Measurements from ENCODE around the gene ALX1.
"Not testable (repeated sequence)": the region's sequence is repeated elsewhere in the genome, so short reads cannot be mapped to it uniquely, and the experiment has no call there.

Gene ALX1

DNA sequence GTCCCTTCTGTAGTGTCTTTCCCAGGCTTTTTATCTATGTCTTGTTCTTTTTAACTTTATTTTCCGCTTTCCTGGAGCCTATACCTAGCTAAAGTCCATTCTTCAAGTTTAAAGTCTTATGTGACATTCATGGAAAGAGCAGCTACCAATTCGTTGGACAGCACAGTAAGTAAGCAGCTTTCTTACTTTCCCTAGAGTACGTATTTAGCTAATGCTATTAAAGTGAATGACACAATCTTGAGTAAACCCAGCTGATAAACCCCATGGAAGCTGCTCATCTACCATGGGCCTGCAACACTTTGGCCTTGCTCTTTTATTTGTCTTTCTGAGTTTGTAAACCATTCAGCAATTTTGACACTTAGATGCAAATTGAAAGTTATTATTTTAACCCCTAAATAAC is 30.0 kb downstream of the ALX1 start:
- no peaks in the 10 kb centered on the region for H3K4me1 ChIP-seq (ENCODE audit: control insufficient read depth, insufficient read depth, low read length)
- H3K9me3 ChIP-seq (ENCODE audit: control insufficient read depth, low read length), result no peaks in the 10 kb centered on the region
- H3K27me3 ChIP-seq (ENCODE audit: control insufficient read depth, insufficient read depth, low read length), result peaks cover 3% of the 10 kb centered on the region
- H3K9ac ChIP-seq (ENCODE audit: low read length), result no peak overlapping the region
- H3K36me3 ChIP-seq (ENCODE audit: control insufficient read depth, insufficient read depth, low read length), result no peaks in the 10 kb centered on the region
- no peak overlapping the region for H3K4me3 ChIP-seq (ENCODE audit: low read length)

DNA sequence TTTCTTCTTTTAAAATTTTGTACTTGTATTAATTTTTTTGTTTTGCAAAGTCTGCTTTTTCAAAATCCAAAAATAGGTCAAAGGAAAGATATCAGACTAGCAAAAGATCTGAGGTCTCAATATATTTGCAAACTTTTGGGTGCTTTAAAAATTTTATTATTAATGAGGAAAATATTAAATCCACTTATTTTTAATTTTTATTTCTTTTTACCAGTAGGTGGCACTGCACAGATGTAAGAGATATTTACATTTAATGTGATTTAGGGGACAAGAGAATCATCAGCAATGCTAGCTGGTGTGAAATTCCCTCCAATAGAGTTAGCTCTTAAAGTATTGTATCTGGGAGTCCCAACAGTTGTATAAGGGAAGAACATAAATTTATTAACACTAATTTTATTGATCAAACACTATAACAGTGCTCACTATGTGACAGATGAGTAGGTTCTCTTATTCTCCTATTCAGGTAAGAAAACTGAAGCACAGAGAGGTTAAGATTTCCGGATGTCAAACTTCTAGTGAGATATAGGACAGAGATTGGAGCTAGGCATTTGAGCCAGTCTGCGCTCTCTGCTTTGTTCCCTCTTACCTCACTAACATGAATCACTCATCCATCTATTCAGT is 30.5 kb downstream of the ALX1 start:
- H3K4me3 ChIP-seq (ENCODE audit: low read length), result no peak overlapping the region
- H3K27me3 ChIP-seq (ENCODE audit: control insufficient read depth, insufficient read depth, low read length), result peaks cover 3% of the 10 kb centered on the region
- H3K9ac ChIP-seq (ENCODE audit: low read length), result no peak overlapping the region
- no peaks in the 10 kb centered on the region for H3K36me3 ChIP-seq (ENCODE audit: control insufficient read depth, insufficient read depth, low read length)
- no peaks in the 10 kb centered on the region for H3K9me3 ChIP-seq (ENCODE audit: control insufficient read depth, low read length)
- H3K4me1 ChIP-seq (ENCODE audit: control insufficient read depth, insufficient read depth, low read length), result no peaks in the 10 kb centered on the region

DNA sequence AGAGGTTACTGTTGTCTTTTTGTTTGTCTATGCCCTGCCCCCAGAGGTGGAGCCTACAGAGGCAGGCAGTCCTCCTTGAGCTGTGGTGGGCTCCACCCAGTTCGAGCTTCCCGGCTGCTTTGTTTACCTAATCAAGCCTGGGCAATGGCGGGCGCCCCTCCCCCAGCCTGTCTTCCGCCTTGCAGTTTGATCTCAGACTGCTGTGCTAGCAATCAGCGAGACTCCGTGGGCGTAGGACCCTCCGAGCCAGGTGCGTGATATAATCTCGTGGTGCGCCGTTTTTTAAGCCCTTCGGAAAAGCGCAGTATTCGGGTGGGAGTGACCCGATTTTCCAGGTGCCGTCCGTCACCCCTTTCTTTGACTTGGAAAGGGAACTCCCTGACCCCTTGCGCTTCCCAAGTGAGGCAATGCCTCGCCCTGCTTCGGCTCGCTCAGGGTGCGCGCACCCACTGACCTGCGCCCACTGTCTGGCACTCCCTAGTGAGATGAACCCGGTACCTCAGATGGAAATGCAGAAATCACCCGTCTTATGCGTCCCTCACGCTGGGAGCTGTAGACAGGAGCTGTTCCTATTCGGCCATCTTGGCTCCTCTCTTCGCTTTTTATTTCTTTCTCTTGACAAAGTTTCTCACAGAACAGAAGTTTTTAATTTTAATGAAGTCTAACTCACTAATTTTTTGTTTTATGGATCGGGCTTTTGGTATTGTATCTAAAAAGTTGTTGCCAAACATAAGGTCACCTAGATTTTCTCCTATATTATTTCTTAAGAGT is 38.0 kb downstream of the ALX1 start:
- not testable (repeated sequence) for H3K9ac ChIP-seq (ENCODE audit: low read length); H3K4me1 ChIP-seq (ENCODE audit: control insufficient read depth, insufficient read depth, low read length); H3K36me3 ChIP-seq (ENCODE audit: control insufficient read depth, insufficient read depth, low read length); H3K27me3 ChIP-seq (ENCODE audit: control insufficient read depth, insufficient read depth, low read length); H3K4me3 ChIP-seq (ENCODE audit: low read length); H3K9me3 ChIP-seq (ENCODE audit: control insufficient read depth, low read length)

DNA sequence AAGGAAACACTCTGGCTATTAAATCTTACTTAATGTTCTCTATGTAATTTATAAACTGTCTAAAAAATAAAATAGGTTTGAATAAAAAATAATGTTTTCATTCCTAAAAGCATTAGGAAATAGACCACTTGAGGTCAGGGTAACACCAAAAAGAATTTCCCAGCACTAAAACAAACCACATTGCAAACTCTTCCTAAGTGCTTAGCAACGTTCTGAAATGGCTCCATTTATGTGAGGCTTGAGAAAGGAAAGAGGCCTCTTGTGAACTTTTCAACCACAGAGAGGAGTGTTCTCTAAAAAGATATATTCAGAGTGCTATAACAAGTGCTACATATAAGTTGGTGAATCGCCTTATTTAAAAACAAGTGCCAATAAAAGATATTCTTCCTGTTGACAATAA is 42.7 kb downstream of the ALX1 start:
- H3K27me3 ChIP-seq (ENCODE audit: control insufficient read depth, insufficient read depth, low read length), result peaks cover 5% of the 10 kb centered on the region
- no peaks in the 10 kb centered on the region for H3K36me3 ChIP-seq (ENCODE audit: control insufficient read depth, insufficient read depth, low read length)
- no peak overlapping the region for H3K4me3 ChIP-seq (ENCODE audit: low read length)
- H3K9me3 ChIP-seq (ENCODE audit: control insufficient read depth, low read length), result no peaks in the 10 kb centered on the region
- H3K4me1 ChIP-seq (ENCODE audit: control insufficient read depth, insufficient read depth, low read length), result no peaks in the 10 kb centered on the region
- no peak overlapping the region for H3K9ac ChIP-seq (ENCODE audit: low read length)

DNA sequence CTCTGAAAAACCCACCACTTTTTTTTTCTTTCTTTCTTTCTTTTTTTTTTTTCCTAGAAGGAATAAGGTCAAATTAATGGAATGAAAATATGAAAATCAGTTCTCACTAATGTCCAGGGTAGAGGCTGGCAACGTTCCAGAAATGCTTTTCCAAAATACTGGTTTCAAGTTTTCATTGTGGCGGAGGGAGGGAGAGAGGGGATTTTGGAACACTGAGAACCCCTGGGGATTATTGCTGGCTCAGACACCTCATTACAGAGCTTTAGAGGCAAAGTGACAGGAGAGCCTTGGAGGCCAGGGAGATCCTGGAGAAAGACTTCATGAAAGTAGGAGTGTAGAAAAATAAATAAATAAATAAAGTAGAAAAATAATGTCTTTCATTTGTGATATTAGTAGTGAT is 45.4 kb downstream of the ALX1 start:
- H3K4me3 ChIP-seq (ENCODE audit: low read length), result no peak overlapping the region
- no peaks in the 10 kb centered on the region for H3K9me3 ChIP-seq (ENCODE audit: control insufficient read depth, low read length)
- no peaks in the 10 kb centered on the region for H3K4me1 ChIP-seq (ENCODE audit: control insufficient read depth, insufficient read depth, low read length)
- no peak overlapping the region for H3K9ac ChIP-seq (ENCODE audit: low read length)
- peaks cover 5% of the 10 kb centered on the region for H3K27me3 ChIP-seq (ENCODE audit: control insufficient read depth, insufficient read depth, low read length)
- no peaks in the 10 kb centered on the region for H3K36me3 ChIP-seq (ENCODE audit: control insufficient read depth, insufficient read depth, low read length)

DNA sequence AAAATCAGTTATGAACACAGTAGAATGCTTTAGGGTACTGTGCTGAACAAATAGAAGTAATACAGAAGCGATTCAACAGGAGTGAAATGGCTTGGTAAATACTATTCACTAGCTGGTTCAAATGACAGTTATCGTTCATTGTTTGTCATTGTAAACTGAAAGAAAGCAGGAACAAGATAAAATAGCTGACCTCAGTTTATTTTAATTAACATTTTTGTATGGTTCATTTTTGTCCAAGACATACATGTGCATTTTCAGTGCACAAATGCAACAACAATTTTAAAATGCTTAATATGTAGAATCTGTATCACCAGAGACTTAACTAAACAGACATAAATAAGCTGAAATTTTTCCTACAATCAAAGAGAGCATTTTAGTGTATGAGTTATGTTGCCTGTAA is 49.9 kb downstream of the ALX1 start:
- Histone ChIP-seq H3K36me3 (ENCODE audit: control insufficient read depth, insufficient read depth, low read length) (no peaks in the 10 kb centered on the region), H3K4me3 (ENCODE audit: low read length) (no peak overlapping the region), H3K9ac (ENCODE audit: low read length) (no peak overlapping the region), H3K27me3 (ENCODE audit: control insufficient read depth, insufficient read depth, low read length) (no peaks in the 10 kb centered on the region), H3K4me1 (ENCODE audit: control insufficient read depth, insufficient read depth, low read length) (no peaks in the 10 kb centered on the region), H3K9me3 (ENCODE audit: control insufficient read depth, low read length) (no peaks in the 10 kb centered on the region)

DNA sequence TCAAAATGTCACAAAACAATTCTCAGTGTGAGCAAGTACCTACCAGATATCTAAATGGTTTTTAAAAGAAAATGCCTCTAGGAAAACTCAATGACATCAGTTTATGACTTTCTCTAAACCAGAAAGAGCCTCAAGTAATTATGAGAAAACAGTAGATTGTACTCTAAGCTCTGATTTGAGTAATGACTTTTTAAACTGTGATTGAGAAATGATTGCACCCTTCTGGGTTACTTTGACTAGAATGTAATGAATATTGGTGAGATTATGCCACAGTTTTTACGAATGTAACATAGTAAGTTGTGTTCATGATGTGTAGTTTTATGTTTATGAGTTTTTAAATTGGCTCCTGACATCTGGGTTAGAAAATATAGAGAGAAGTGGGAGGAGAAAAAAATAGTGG is 68.8 kb downstream of the ALX1 start:
- Histone ChIP-seq H3K9me3 (ENCODE audit: control insufficient read depth, low read length) (no peaks in the 10 kb centered on the region), H3K36me3 (ENCODE audit: control insufficient read depth, insufficient read depth, low read length) (no peaks in the 10 kb centered on the region), H3K4me3 (ENCODE audit: low read length) (no peak overlapping the region)

DNA sequence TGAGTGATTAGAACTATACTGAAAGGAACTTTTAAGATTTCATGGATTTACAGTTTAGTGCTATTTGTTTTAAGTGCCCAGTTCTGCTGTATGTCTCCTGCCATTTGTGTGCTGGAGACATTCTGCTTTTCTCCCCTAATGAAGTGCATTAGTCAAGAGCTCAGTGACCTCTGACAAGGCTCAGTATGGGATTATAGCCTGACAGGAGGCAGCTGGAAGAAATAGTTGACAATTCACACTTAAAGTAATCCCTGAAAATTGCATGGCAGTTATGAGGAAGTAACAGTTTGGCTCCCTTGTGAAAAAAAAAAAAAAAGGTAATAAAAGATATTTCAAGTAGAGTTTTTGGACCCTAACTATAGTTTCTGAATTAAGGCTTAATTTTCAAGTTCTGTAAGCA is 70.3 kb downstream of the ALX1 start:
- no peak overlapping the region for H3K4me3 ChIP-seq (ENCODE audit: low read length)
- no peaks in the 10 kb centered on the region for H3K36me3 ChIP-seq (ENCODE audit: control insufficient read depth, insufficient read depth, low read length)
- H3K9ac ChIP-seq (ENCODE audit: low read length), result no peak overlapping the region
- no peaks in the 10 kb centered on the region for H3K9me3 ChIP-seq (ENCODE audit: control insufficient read depth, low read length)
- H3K4me1 ChIP-seq (ENCODE audit: control insufficient read depth, insufficient read depth, low read length), result no peaks in the 10 kb centered on the region
- H3K27me3 ChIP-seq (ENCODE audit: control insufficient read depth, insufficient read depth, low read length), result no peaks in the 10 kb centered on the region

More for the DNA sequence above, 68.8 kb downstream of the ALX1 start:
- Histone ChIP-seq H3K4me1 (ENCODE audit: control insufficient read depth, insufficient read depth, low read length) (no peaks in the 10 kb centered on the region), H3K27me3 (ENCODE audit: control insufficient read depth, insufficient read depth, low read length) (no peaks in the 10 kb centered on the region), H3K9ac (ENCODE audit: low read length) (no peak overlapping the region)

Measured in mucosa of stomach (tissue), 1 donor.